ENCODE results near the gene FGFRL1. TPM values are rescaled to one million over a fixed set of nuclear protein-coding genes. Genes with fewer than 3 reads are reported as not detected.
"Not testable (repeated sequence)": the region's sequence is repeated elsewhere in the genome, so short reads cannot be mapped to it uniquely, and the experiment has no call there.

FGFRL1 gene
- total and polyA plus RNA-seq, 4 donors = 13.4 to 31.1 (median 15.2) TPM

- DNase-seq = peak; percentile 62 to 87 (median 76)
- Histone ChIP-seq H3K4me3 (no peak overlapping the region), H3K27ac (ENCODE audit: low read depth in 1 of 2, low read length in 1 of 2) (no peak overlapping the region), H3K9ac (ENCODE audit: insufficient read depth in 1 of 2, low read length in 2 of 2) (no peak overlapping the region), H3K36me3 (ENCODE audit: control insufficient read depth in 4 of 4, insufficient read depth in 4 of 4, low read length in 4 of 4) (no peaks in the 10 kb centered on the region), H3K9me3 (ENCODE audit: control insufficient read depth in 4 of 4, insufficient read depth in 3 of 4, low read length in 3 of 4) (peaks cover 0 to 10% (median 0%) of the 10 kb centered on the region in 4 donors), H3K4me1 (ENCODE audit: control insufficient read depth in 5 of 5, insufficient read depth in 5 of 5, low read length in 5 of 5) (peaks cover 0 to 13% (median 2%) of the 10 kb centered on the region in 5 donors), H3K27me3 (ENCODE audit: control insufficient read depth in 3 of 3, insufficient read depth in 3 of 3, low read length in 2 of 3) (peaks cover 0 to 40% (median 33%) of the 10 kb centered on the region in 3 donors)
- ATAC-seq (ENCODE audit: insufficient read depth, low FRiP score) = no peak
- no peak for TF ChIP-seq CTCF (IDR thresholded peaks at IDR 0.05; ENCODE audit: control extremely low read depth, extremely low read depth)
- 51 to 75% methylated on average over 24 of the region's 24 CpGs for WGBS, 2 donors
Observed at GRCh38 chr4:1053080-1053661, 41.7 kb downstream of the FGFRL1 start.

GRCh38 chr4:1053891-1054290 lies 42.5 kb downstream of the FGFRL1 start:
- WGBS, 2 donors = 61 to 76% methylated on average over 7 of the region's 7 CpGs
- H3K4me3 ChIP-seq; H3K9me3 ChIP-seq (ENCODE audit: control insufficient read depth in 4 of 4, insufficient read depth in 3 of 4, low read length in 3 of 4); H3K9ac ChIP-seq (ENCODE audit: insufficient read depth in 1 of 2, low read length in 2 of 2); ATAC-seq (ENCODE audit: insufficient read depth, low FRiP score); H3K27ac ChIP-seq (ENCODE audit: low read depth in 1 of 2, low read length in 1 of 2); H3K36me3 ChIP-seq (ENCODE audit: control insufficient read depth in 4 of 4, insufficient read depth in 4 of 4, low read length in 4 of 4): not testable (repeated sequence)
- peak in 1 of 3 donors; percentile 1 for DNase-seq
- H3K27me3 ChIP-seq (ENCODE audit: control insufficient read depth in 3 of 3, insufficient read depth in 3 of 3, low read length in 2 of 3) = peaks cover 0 to 48% (median 40%) of the 10 kb centered on the region in 3 donors
- H3K4me1 ChIP-seq (ENCODE audit: control insufficient read depth in 5 of 5, insufficient read depth in 5 of 5, low read length in 5 of 5) = peaks cover 0 to 13% (median 2%) of the 10 kb centered on the region in 5 donors

- not testable (repeated sequence) for ATAC-seq (ENCODE audit: insufficient read depth, low FRiP score); H3K4me3 ChIP-seq; H3K9me3 ChIP-seq (ENCODE audit: control insufficient read depth in 4 of 4, insufficient read depth in 3 of 4, low read length in 3 of 4); H3K27ac ChIP-seq (ENCODE audit: low read depth in 1 of 2, low read length in 1 of 2); H3K36me3 ChIP-seq (ENCODE audit: control insufficient read depth in 4 of 4, insufficient read depth in 4 of 4, low read length in 4 of 4); DNase-seq; H3K9ac ChIP-seq (ENCODE audit: insufficient read depth in 1 of 2, low read length in 2 of 2)
- Histone ChIP-seq H3K4me1 (ENCODE audit: control insufficient read depth in 5 of 5, insufficient read depth in 5 of 5, low read length in 5 of 5) (peaks cover 0 to 13% (median 2%) of the 10 kb centered on the region in 5 donors), H3K27me3 (ENCODE audit: control insufficient read depth in 3 of 3, insufficient read depth in 3 of 3, low read length in 2 of 3) (peaks cover 0 to 54% (median 45%) of the 10 kb centered on the region in 3 donors)
- 76% methylated on average over 3 of the region's 11 CpGs; no CpG with 5 or more reads in 1 of the 2 donors for WGBS, 2 donors
Observed at GRCh38 chr4:1054696-1055242, 43.3 kb downstream of the FGFRL1 start.

DNA sequence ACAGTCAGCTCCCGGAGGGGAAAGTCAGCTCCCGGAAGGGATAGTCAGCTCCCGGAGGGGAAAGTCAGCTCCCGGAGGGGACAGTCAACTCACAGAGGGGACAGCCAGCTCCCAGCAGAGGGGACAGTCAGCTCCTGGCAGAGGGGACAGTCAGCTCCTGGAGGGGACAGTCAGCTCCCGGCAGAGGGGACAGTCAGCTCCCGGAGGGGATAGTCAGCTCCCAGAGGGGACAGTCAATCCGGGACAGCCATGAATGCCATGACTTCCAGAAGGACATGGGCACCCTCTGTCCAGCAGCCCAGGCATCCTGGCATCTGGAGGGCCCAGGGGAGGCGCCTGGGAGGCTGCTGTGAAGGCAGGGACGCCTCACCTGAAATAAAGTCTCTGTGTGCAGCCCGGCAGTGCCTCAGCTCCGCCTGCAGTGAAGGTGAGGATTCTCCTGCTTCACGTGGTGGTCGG lies 43.8 kb downstream of the FGFRL1 start:
- H3K36me3 ChIP-seq (ENCODE audit: control insufficient read depth in 4 of 4, insufficient read depth in 4 of 4, low read length in 4 of 4); H3K9ac ChIP-seq (ENCODE audit: insufficient read depth in 1 of 2, low read length in 2 of 2); H3K27ac ChIP-seq (ENCODE audit: low read depth in 1 of 2, low read length in 1 of 2); H3K9me3 ChIP-seq (ENCODE audit: control insufficient read depth in 4 of 4, insufficient read depth in 3 of 4, low read length in 3 of 4); H3K4me3 ChIP-seq; ATAC-seq (ENCODE audit: insufficient read depth, low FRiP score): not testable (repeated sequence)
- H3K4me1 ChIP-seq (ENCODE audit: control insufficient read depth in 5 of 5, insufficient read depth in 5 of 5, low read length in 5 of 5) = peaks cover 0 to 13% (median 2%) of the 10 kb centered on the region in 5 donors
- peak in 1 of 3 donors; percentile 11 for DNase-seq
- peaks cover 0 to 52% (median 45%) of the 10 kb centered on the region in 3 donors for H3K27me3 ChIP-seq (ENCODE audit: control insufficient read depth in 3 of 3, insufficient read depth in 3 of 3, low read length in 2 of 3)
- WGBS, 2 donors = 39 to 58% methylated on average over 13 of the region's 13 CpGs
